Retina (tissue), 1 donor: ENCODE results near the gene ZNF776.
"Not testable (repeated sequence)": the region's sequence is repeated elsewhere in the genome, so short reads cannot be mapped to it uniquely, and the experiment has no call there.

Experiments used
- DNase-seq: peaks from one replicate; pipeline ENCODE4 v3.0.0-alpha.2; 2016

The ZNF776 gene

DNA sequence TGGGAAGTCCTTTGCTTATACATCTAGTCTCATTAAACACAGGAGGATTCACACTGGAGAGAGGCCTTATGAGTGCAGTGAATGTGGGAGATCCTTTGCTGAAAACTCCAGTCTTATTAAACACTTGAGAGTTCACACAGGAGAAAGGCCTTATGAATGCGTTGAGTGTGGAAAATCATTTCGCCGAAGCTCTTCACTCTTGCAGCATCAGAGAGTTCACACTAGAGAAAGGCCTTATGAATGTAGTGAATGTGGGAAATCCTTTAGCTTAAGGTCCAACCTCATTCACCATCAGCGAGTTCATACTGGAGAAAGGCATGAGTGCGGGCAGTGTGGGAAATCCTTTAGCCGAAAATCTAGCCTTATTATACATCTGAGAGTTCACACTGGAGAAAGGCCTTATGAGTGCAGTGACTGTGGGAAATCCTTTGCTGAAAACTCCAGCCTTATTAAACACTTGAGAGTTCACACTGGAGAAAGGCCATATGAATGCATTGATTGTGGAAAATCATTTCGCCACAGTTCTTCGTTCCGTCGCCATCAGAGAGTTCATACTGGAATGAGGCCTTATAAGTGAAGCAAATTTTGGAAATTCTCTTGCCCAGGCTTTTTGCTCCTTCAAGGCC lies 32.7 kb downstream of the ZNF776 start:
- no peak for DNase-seq

DNA sequence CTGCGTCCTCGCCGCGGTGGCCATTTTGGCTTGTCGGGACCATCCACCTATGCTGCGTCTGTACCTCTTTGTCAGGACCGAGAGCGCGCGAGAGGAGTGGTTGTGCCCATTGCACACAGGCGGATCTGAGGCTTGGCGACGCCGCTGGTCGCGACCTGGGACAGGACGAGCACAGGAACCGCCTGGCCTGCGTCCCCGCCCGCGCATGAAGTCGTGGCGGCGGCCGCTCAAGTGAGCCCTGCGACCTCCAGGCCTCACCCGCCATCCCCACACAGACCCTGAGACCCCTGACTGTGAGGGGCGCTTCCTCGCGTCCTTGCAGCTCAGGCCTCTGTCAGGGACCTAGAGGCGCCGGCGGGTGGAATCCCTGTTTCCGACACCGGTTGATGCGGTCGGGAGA lies 39.7 kb downstream of the ZNF776 start:
- DNase-seq: no peak

DNA sequence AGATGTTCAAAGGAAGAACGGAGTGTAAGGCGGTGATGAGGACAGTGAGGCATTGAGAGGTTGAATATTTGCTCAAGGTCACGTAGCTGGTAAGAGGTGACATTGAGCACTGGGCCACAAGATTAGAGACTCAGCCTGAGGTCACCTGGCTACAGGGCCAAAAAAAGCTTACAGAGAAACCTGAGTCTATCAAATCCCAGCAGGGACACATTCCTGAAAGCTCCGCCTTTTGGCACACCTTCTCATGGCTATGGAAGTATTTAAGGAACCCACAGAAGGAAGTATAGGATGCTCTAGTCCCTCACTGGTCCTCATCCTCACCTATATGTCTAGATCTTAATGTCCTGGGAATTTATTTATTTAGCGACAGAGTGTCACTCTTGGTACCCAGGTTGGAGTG lies 40.3 kb downstream of the ZNF776 start:
- no peak for DNase-seq

DNA sequence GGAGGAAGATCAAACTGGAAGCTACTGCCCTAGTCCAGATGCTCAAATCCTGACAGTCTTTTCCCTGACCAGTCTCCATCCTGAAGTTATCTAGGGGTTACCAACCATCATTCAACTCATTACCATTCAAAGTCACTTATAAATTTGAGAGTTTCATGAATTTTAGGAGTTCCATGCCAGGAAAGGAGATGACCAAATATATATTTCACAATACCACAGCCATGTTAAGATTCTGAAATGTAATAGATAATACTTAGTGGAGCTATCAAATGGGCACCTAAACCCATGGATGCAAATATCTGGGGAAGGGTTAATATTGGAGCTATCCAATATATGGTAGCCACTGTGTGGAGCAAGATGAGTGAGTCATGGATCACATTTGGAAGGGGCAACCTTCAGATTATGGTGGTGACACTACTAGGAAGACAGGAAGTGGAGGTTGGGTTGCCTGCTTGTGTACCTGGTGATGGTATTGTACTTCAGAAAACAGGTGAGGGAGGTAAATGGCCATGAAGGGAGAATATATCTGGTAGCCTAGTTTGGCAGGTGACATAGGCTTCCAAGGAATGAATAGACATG lies 41.6 kb downstream of the ZNF776 start:
- no peak for DNase-seq

DNA sequence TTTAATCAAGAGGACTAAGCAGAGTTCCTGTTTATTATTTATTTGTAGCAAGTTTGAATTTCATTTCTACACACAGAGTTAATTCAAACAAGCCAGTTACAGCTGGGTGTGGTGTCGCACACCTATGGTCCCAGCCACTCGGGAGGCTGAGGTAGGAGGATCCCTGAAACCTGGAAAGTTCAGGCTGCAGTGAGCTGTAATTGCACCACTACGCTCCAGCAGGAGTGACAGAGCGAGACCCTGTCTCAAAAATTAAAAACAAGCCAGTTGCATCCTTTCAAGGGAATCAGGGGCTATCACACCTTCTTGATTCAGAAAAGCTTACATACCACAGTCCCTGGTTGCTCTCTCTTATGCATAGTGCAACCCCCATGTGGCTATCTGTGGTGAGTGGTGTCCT lies 42.7 kb downstream of the ZNF776 start:
- DNase-seq: no peak

DNA sequence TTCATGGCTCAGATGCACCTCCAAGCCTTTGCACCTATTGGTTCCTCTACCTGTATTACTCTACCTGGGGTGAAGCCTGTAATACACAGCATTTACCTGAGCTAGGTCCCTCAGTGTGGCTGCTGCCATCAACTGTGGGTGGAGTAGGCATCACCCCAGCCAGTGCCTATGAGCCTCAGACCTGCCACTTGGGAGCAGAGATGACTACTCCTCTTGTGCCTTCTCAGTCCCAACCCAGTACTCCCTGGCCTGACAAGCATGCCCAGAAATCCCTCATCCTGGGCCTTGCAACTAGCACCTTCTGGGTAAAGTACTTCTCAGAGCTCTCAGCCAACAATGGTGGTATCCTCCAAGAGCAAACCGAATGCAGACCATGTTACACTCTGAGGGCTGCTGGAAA lies 50.0 kb downstream of the ZNF776 start:
- DNase-seq: not testable (repeated sequence)

DNA sequence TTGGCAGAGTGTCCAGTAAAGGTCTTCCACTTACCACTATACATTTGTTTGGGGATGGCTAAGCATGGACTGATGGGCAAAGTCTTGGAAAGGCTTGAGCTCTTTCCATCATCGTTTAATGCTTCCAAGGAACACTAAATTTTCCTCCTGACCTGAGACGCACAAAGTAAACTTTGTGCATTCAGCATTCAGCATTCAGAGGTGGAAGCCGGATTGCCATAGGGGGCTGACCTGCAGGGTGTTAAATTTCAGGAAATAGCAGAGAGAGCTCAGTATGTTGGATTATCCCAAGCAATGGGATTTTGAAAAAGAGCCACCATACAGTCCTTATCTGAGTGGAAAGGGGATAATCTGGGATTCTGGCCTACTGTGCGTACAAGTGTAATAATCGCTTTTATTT lies 54.1 kb downstream of the ZNF776 start:
- no peak for DNase-seq

DNA sequence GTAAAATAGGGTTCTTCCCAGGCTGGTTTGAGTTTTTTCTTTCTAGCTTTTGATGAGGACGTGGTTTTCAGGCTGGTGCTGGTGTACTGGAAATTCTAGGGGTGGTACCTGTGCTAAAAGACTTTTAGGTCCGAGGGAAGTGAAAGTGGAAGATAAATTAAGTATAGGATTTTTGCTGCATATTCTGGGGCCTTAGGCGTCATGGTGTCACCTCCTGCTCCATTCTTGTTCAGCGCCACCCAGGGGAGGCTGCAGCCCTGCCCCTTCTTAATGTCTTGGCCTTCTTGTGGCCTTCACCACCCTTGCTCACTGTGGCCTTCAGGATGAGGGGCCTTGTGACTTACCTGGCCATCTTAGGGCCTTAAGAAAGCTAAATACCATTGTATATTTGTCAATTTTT lies 55.7 kb downstream of the ZNF776 start:
- DNase-seq: no peak

DNA sequence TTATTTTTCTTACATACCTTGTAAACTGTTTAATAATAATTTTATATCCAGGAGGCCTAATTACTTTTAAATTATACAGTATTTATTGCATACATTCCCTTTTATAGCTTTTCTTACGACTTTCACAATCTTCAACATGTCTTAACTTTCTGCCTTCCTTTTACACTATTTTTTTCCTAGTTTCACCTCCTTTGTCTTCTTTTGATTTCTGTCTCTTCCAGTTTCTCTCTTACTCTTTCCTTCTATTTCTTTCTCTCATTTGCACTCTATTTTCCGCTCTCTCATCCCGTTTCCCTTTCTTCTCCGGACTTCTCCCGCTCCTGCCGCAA lies 56.6 kb downstream of the ZNF776 start:
- no peak for DNase-seq

DNA sequence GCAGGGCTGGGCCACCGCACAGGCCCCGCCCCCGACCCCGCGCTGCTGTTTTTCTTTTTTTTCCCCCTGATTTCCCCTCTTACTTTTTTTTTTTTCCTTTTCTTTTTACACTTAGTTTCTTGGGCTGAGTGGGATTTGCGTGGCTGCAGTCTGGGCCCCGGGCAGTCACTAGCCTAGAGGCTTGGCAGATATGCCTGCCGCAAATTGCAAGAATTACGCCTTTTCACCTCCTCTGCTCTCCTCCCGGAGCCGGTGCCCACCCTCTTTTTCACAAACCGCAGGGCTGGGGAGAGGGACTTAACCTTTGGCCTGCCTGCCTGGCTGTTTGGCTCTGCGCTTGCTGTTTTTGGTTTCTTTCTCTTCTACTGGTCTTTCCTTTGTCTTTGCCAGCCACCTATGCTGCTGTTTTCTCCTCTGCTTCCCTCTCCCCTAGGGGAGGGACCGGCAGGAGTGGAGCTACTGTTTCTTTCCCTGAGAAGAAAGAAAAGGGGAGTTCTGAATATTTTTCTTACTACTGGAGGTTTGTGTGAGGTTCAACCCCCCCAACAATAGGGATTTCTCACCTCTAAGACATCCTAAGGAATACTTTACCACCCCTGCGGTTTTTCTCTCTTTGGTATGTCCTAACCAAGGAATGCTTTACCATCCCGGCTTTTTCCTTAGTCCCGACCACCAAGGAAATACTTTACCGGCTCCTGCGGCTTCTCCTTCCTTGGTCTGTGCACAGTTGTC lies 57.1 kb downstream of the ZNF776 start:
- DNase-seq: peak; percentile 83

DNA sequence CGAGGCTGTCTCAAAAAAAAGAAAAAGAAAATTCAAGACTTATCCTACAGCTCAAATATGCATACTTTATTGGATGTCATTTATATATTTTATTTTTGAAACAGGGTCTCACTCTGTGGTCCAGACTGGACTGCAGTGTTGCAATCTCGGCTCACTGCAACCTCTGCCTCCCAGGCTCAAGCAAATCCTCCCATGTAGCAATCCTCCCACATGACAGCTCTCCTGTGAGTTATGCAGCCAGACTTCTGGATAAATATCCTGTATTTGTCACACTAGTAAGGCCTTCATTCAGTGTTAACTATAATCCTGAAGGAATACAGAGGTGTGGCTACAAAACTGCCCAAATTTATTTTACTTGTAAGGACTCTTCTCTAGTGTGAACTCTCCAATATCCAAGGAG lies 60.9 kb downstream of the ZNF776 start:
- no peak for DNase-seq
